GM03348 (cell line): Measurements from ENCODE around the gene LRRC8E.
"Not testable (repeated sequence)": the region's sequence is repeated elsewhere in the genome, so short reads cannot be mapped to it uniquely, and the experiment has no call there.

Experiments
- DNase-seq: peaks from one replicate; pipeline ENCODE4 v3.0.0; 2012; ENCODE audit warnings: low spot score

The LRRC8E gene

DNA sequence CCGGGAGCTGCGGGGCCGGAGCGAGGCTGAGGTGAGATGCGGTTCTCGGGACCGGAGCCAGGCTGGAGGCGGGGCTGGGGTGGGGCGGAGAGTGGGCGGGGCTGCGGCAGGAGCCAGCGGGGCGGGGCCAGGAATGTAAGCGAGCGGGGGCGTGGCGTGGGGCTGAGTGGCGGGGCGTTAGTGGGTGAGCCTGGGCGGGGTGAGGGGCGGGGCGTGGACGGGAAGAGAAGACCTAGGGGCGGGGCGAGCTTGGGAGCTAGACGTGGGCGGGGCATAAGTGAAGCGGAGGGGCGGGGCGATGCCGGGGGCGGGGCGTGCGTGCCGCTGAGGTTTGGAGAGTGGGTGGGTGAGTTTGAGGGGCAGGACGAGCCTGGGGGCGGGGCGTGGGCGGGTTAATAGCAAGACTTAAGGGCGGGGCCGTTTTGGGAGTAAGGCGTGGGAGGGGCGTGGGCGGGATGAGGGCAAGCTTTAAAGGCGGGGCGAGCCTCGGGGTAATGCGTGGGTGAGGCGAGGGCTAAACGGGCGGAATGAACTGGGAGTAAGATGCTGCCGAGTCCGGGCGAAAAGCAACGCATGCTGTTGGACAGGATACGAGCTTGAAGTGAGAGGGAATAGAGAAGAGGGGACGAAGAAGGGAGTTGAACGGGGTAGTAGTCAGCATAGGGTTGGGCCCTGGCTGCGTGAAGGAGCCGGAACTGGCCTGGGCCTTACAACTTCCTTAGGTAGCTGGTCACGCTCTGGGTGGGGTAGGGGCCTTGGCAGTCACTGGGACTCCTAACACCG, 32.4 kb downstream of the LRRC8E start:
- peak; percentile 98 for DNase-seq

DNA sequence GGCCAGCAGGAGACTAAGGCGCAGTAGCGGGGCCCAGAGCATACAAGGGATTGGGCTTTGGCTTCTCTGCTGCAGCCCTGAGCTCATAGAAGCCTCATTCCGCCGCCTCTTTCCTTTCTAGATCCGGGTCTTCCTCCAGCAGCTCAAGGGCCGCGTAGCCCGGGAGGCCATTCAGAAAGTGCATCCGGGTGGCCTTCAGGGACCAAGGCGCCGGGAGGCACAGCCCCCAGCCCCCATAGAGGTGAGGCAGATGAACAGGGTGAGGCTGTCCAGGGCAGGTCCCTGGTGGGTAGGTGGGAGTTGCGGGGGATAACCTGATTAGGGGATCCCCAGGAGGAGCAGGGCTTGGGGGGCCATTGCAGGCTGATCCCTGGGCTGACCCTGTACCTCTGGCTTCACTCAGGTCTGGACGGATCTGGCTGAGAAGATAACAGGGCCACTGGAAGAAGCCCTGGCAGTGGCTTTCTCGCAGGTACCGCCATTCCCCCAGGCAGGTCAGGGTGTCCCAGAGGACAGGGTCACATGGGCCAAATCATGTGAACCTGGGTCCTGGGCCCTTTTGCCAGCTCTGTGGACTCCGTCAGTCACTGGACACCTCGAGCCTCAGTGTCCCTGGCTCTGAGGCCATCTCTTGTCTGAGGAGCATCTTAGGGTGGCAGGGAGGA, 33.1 kb downstream of the LRRC8E start:
- DNase-seq, result no peak

DNA sequence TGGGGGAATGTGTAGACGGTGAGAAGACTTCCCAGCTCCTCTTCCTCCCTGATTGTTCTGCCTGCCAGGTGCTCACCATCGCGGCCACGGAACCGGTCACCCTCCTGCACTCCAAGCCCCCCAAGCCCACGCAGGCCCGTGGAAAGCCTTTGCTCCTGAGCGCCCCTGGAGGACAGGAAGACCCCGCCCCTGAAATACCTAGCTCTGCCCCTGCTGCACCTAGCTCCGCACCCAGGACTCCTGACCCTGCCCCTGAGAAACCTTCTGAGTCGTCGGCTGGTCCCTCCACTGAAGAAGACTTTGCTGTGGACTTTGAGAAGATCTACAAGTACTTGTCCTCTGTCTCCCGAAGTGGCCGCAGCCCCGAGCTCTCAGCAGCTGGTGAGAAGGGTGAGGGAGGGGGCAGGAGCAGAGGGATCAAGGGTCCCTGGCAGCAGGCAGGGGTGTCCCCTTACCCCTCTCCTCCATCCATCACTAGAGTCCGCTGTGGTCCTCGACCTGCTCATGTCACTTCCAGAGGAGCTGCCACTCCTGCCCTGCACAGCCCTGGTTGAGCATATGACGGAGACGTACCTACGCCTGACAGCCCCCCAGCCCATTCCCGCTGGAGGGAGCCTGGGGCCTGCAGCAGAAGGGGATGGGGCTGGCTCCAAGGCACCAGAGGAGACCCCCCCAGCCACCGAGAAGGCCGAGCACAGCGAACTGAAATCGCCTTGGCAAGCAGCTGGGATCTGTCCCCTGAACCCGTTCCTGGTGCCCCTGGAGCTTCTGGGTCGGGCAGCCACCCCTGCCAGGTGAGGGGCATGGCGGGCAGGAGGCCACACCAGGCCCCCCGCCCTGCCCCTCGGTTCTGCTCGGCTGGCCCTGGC, 33.9 kb downstream of the LRRC8E start:
- DNase-seq, result no peak

DNA sequence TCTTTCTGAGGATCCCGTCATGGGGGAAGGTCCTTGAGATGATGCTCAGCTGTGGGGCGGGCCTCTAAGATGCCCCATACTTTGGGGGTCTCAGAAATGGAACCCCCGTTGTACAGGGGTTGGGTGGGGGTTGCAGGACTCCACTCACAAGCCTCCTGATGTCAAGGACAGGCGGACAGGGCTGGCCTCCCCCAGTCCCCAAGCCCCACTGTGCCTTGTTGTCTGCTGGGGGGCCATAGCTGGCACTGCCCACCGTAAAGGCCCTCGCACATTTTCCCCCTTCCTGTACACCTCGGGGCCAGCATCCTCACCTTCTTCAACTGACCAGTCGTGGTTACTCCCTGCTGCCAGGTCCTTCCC, 34.5 kb downstream of the LRRC8E start:
- no peak for DNase-seq

DNA sequence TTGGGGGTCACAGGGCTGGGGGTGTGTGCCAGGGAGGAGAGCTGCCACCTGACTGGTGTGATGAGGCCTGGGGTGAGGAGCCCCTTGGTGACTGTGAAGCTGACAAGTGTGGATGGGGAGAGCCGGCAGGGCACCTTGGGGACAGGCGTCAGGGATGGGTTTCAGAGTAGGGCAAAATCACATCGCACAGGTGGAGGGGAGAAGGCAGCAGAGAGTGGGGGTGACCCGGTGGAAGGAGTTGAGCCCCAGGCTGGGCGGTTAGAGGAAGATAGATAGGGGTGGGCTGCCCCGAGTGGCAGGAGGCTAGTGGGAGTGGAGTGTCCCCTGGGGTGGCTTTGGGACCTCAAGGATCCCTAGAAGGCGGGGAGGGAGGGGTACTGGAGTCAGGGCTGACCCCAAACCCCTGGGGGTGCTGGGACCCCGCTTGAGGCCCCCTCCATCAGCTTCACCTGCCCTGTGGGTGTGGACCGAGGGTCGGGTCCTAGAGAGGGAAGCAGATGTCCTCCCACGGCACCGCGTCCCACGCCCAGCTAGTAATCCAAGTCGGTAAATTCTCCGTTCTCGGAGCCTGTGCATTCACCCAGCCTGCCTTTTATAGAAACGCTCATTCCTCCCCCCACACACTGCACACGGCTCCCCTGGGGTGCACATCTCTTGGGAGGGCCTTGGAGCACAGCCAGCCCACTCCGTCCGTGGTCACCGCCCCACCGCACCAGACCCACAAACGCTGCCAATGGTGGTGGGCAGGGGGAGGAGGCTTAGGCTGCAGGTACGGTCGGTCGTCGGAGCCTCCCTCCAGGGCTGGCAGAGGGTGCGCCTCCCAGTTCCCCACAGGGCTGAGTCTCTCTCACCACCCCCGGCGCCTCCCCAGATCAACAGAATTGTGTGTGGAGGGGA, 35.2 kb downstream of the LRRC8E start:
- DNase-seq, result no peak

DNA sequence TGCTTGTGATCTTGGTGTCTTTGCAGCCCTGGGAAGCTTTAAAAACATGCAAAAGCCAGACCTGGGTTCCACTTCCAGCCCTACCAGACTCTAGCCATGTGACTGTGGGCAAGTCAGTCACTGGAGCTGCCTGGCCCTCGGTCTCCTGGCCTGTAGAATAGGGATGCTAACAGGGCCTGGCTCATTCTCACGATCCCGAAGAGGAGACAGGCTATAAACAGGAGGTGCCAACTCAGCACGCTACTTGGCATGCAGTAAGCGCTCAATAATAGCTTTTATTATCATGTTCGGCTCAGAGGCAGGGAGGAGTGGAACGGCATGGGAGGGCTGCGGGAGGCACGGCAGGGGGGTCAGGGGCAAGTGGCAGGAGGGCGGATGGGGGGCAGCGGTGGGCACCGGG, 35.9 kb downstream of the LRRC8E start:
- DNase-seq, result no peak

DNA sequence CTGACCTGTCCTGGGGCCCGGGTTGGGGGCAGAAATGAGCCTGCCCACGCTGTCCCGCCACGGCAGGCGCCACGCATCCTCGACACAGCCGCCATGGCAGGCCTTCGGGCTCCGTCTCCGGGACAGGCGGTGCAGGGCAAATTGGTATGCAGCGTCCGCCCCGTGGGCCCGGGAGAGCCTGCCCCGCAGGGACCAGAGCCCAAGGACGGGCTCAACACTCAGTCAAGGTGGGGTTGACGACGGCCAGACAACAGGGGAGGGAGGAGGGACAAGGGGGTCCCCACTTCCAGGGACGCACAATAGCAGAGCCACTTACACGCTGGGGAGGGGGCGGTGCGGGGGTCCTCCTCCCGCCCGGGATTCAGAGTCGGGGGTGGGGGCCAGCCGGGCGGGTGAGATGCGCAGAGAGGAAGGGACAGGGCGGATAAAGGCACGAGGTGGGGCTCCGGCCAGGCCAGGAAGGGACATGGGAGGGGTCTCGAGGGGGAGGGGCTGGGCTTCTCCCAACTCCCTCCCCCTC, 36.4 kb downstream of the LRRC8E start:
- DNase-seq, result no peak

DNA sequence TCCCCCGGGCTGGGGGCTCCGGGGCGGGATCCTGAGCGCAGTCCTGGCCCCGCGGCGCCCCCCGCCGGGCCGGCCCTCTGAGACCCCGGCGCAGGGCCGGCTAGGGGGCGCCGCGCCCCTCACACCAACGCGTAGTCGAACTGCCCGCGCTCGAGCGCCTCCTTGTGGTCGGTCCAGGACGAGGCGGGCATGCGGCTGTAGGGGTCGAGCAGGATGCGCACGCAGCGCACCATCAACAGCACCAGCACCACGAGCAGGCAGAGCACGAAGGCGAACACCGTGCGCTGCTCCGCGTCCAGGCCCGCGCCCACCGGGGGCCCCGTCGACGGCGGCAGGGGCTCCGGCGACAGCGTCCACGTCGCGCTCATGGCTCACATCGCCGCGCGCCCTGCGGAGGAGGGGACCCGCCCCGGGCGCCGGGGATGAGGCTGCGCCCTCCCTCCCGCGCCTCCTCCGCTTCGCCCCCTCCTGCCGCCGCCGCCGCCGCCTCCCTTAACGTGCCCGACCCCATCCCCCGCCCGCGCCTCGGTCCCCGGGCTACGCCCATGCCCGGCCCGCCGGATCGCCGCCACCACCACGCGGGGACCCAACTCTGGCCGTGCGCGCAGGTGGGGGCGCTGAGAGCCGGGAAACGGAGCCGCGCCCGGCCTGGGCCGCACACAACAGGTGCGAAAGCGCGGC, 37.0 kb downstream of the LRRC8E start:
- DNase-seq, result peak; percentile 87

DNA sequence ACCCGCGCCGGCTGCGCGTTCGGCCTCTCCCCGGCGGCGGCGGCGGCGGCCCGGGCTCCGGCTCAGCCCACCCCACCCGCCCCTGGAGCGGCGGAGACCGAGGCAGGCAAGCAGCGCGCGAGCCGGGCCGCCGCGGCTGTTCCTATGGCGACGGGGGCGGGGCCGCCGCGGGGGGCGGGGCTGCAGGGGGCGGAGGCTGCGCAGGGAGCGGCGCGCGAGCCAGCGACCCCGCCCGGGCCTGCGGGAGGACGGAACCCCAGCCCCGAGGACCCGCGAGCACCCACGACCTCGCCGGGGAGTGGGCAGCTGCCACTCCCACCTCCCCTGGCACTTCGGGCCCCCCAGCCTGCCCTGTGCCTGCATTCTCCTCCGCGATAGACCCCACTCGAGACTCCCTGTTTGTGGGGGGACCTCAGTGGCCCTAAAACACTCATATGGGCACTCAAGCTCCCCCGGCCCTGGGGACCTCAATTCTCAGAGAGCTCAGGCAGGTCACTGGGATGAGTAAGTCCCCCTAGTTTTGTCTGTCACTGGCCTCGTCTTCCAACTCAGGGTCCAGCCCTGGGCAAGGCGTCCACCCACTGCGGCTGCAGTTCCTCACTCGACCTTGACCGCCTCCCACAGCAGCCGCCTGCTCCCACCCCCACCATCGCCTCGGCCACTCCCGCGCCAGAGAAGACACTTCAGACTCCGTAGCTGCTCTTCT, 37.9 kb downstream of the LRRC8E start, which contains the start of gene CTXN1:
TSS of gene CTXN1 (minus strand) at position 115 of the 706 bp plus-strand sequence. CDS start 597 bp downstream, outside the sequence.
- DNase-seq, result peak; percentile 92

DNA sequence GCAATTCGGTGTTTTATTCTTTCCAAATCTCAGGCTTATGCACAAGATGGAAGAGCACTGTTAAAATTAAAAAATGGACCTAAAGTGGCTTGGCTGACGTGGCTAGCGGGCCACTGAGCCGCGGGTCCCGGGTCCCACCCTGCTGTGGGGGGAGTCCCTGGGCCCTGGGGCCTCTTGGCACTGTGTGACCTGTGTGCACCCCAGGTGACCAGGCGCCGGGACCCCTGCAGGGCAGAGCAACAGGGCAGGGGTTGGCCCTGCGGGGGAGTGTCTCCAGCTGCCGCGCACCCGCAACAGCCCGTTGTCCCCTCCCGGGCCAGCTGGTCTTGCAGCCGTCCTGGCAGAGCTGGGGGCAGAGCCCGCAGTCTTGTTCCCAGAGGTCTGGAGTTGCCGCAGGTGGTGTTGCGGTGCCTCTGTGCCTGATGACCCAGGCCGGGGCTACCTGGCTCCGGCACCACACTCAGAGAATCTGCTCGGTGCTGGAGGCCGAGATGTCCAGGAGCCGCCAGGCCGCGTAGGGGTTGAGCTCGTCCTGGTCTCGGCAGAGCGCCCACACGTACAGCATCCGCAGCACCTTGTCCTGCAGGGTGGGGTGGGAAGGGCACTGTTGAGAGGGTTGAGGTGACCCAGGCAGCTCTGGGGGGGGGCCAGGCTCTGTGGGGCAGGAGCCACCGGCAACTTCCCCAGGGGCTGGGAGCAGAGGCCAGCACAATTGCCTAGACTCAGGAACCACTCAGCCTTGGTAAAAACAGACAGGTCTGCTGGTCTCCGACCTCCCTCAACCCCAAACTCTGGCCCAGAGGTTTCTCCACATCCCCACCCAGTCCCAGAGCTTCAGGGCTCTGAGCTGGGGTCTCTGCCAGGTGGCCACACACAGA, 38.7 kb downstream of the LRRC8E start:
- DNase-seq, result no peak

DNA sequence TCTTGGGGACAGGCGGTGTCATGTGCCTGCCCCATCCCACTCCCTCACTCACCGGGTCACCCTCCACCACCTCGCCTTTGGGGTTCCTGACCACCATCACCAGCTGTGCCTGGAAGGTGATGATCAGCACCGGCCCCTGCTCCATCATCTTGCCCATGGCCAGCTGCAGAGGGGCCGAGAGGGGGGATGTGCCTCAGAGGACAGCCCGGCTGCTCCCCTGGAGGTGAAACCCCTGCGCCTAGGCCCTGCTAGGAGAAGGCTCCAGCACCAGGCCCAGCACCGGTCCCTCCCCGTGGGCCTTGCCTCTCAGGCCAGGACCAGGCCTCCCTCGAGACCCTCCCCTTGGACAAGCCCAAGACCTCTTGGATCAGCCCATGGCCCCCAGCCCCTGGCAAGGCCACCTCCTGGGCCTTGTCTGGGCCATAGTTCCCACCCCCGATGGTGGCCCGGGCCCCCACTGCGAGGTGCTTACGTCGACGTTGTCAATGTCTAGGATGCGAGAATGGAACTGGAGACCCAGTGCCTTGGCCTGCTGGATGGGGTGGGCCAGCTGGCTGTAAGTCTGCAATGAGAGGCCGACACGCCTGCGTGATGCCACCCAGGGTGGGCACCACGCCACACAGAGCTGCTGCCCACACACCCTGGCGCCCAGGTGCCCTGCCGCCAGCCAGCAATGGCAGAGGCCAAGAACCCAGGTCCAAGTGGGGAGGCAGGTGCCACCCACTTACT, 39.5 kb downstream of the LRRC8E start:
- DNase-seq, result no peak

DNA sequence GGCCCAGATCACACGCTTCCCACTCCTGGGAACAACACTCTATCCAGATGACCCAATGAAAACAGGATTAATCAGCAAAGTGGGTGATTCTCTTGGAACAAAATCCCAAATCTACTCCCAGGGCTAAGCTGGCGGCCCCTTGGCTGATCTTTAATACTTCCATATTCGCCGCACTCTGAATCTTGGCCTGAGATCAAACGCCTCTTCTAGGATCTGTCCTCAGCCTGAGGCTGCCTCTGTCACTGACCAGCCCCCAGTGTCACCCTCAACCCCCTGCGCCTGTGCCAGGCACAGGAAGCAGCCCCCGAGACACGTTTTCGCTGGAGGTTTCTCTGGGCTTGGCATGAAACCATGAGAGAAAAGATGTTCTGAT, 40.0 kb downstream of the LRRC8E start:
- no peak for DNase-seq

DNA sequence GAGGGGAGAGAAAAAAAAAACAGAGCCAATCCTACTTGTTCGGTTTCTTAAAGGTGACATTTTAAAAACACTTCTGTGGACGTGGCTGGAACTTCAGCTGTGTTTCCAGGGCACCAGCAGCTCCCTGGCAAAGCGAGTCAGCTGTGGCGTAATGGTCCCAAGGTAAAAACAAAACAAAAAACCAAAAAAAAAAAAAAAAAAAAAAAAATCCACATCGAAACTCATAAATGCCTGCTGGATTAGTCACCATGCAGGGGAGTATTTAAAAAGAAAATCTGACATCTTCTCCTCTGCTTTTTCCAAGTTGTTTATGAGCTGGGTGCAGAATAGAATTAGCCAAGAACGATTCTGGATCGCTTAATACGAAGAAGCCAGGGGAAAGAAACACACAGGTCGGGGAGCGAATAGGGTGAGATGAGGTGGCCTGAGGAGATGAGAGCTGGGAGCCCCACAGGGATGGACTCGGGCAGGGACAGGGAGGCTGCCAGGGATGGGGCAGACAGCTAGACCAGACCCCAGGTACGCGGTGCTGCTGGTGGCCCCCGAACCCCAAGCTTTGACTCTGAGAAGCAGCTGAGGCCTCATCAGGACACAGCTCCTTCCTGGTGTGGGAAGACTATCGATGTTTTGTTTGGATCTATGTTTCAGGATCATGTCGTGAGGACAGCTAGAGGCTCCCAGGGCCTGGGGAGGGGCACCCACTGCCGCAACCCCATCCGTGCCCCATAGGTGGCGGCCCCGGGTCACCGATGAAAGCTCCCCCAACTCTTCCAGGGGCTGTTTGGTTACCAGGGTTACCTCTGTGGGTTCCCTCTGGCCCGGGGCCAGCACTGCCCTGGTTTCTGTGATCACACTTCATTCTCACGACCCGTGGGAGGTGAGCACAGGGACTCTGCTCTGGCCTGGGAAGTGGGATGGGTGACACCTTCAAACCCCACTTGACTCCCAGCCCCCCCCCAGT, 40.7 kb downstream of the LRRC8E start:
- DNase-seq, result peak; percentile 77

DNA sequence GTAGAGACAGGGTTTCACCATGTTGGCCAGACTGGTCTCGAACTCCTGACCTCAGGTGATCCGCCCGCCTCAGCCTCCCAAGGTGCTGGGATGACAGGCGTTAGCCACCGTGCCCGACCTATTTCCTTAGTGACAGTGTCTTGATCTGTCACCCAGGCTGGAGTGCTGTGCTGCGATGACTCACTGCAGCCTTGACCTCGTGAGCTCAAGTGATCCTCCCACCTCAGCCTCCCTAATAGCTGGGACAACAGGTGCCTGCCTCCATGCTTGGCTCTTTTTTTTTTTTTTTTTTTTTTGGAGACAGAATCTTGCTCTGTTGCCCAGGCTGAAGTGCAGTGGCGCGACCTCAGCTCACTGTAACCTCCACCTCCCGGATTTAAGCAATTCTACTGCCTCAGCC, 41.7 kb downstream of the LRRC8E start:
- not testable (repeated sequence) for DNase-seq

DNA sequence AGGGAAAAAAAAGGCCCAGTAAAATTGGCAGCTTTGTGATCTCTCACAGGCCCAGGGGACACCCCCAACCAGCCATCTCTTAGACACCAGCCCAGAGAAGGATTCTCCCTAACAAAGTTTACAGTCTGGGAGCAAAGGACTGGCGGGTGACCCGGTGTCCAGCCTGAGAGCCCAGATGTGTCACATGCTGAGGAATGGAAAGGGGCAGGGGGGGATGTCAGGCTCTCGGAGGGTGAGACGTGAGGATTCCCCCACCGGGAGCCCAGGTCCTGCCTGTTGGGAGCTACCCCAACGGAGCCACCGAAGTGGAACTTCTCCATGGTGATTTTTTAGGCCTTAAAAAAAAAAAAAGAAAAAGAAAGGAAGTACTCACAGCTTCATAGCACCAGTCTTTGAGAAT, 42.5 kb downstream of the LRRC8E start:
- no peak for DNase-seq

DNA sequence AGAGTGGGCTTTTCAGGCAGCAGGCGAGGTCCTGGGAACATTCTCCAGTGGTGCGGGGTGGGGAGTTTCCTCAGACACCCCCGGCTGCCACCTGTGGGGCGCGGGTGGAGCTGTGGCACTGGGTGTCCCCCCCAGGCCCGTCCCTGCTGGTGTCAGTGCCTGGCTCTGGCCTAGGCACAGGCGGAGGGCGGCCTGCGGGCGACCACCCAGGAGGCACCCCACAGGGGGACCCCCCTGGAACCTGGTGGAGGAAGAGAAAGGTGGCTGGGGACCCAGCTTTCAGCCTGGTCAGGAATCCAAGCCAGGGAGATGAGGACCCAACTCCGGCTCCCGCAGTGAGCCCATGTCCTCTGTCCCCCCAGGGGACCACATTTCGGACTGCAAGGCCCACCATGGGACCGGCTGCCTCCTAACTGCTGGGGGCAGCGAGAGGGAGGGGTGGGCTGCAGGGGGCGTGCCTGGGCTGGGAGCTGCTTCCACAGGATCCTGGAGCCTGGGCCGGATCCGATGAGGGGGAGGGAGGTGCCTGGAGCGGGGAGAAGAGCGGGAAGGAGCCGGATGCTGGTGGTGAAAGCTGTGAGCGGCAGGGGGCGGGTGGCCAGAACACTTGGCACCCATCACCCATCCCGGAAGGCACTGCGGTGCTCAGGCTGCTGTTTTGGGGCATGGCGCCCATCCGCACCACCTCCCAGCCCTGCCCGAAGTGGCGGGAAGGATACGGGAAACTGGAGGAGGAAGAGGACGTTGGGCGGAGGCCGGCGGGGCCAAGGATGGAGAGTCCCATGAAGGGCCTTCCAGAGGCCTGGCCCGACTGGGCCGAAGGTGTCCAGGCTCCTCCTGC, 43.1 kb downstream of the LRRC8E start:
- no peak for DNase-seq
